ENCODE data around the gene EMC1. TPM values are rescaled to one million over a fixed set of nuclear protein-coding genes. Genes with fewer than 3 reads are reported as not detected.
A peak's percentile ranks its signal among the peaks of the same experiment; 100 is the strongest.
"Not testable (repeated sequence)": the region's sequence is repeated elsewhere in the genome, so short reads cannot be mapped to it uniquely, and the experiment has no call there.

EMC1 gene
- total RNA-seq, 2 donors from 2014 or later: 31.8 to 32.0 TPM

GRCh38 chr1:19222979-19223824 lies 28.1 kb downstream of the EMC1 start:
- no peak for DNase-seq (ENCODE audit: low spot score)
- intact Hi-C loops (cut with DNase I): no loop called here

- intact Hi-C loops (cut with DNase I): no loop called here
- DNase-seq (ENCODE audit: low spot score): no peak
Measured at GRCh38 chr1:19222573-19222972, 28.8 kb downstream of the EMC1 start.

- intact Hi-C loops (cut with DNase I): no loop called here
- no peak for DNase-seq (ENCODE audit: low spot score)
Measured at GRCh38 chr1:19220991-19221390, 30.3 kb downstream of the EMC1 start.

GRCh38 chr1:19220080-19220846 lies 31.1 kb downstream of the EMC1 start:
- intact Hi-C loops (cut with DNase I): no loop called here
- no peak for DNase-seq (ENCODE audit: low spot score)

GRCh38 chr1:19219451-19219850 lies 31.9 kb downstream of the EMC1 start:
- intact Hi-C loops (cut with DNase I): no loop called here
- no peak for DNase-seq (ENCODE audit: low spot score)

GRCh38 chr1:19216585-19216984 lies 34.7 kb downstream of the EMC1 start:
- intact Hi-C loops (cut with DNase I): not testable (repeated sequence)

GRCh38 chr1:19213580-19213979 lies 37.7 kb downstream of the EMC1 start:
- no peak for DNase-seq (ENCODE audit: low spot score)
- intact Hi-C loops (cut with DNase I): loop anchor here in 1 of 2 donors (5.0 kb wide), 1 partner anchor 1504 kb away; the partner anchor contains the start of gene KIF17

More at GRCh38 chr1:19216585-19216984, 34.7 kb downstream of the EMC1 start:
- DNase-seq (ENCODE audit: low spot score): not testable (repeated sequence)

- DNase-seq (ENCODE audit: low spot score): no peak
- intact Hi-C loops (cut with DNase I): loop anchor here in 1 of 2 donors (5.0 kb wide), 1 partner anchor 1505 kb away; the partner anchor contains the start of gene KIF17
Measured at GRCh38 chr1:19212167-19212566, 39.2 kb downstream of the EMC1 start.

- intact Hi-C loops (cut with DNase I): loop anchor here in 1 of 2 donors (5.0 kb wide), 1 partner anchor 1506 kb away; the partner anchor contains the start of gene KIF17
- DNase-seq (ENCODE audit: low spot score): no peak
Measured at GRCh38 chr1:19210772-19211549, 40.4 kb downstream of the EMC1 start.

- DNase-seq (ENCODE audit: low spot score): peak; percentile 98
- intact Hi-C loops (cut with DNase I): loop anchor here in 1 of 2 donors (5.0 kb wide), 1 partner anchor 1507 kb away; the partner anchor contains the start of gene KIF17
Measured at GRCh38 chr1:19209990-19210771, 41.1 kb downstream of the EMC1 start, which contains the start of gene UBR4. Gene UBR4, minus strand, starts transcription at chr1:19210266. Its CDS starts 18 bp downstream, at chr1:19210248.

- peak; percentile 83 for DNase-seq (ENCODE audit: low spot score)
- intact Hi-C loops (cut with DNase I): no loop called here
Measured at GRCh38 chr1:19209439-19209989, 41.8 kb downstream of the EMC1 start.

- intact Hi-C loops (cut with DNase I): no loop called here
- no peak for DNase-seq (ENCODE audit: low spot score)
Measured at GRCh38 chr1:19208710-19209438, 42.5 kb downstream of the EMC1 start.

- DNase-seq (ENCODE audit: low spot score): no peak
- intact Hi-C loops (cut with DNase I): no loop called here
Measured at GRCh38 chr1:19206947-19207346, 44.4 kb downstream of the EMC1 start.

- intact Hi-C loops (cut with DNase I): no loop called here
- no peak for DNase-seq (ENCODE audit: low spot score)
Measured at GRCh38 chr1:19205845-19206244, 45.5 kb downstream of the EMC1 start.

- intact Hi-C loops (cut with DNase I): no loop called here
- no peak for DNase-seq (ENCODE audit: low spot score)
Measured at GRCh38 chr1:19205403-19205802, 45.9 kb downstream of the EMC1 start.

- DNase-seq (ENCODE audit: low spot score): no peak
- intact Hi-C loops (cut with DNase I): no loop called here
Measured at GRCh38 chr1:19204446-19205266, 46.7 kb downstream of the EMC1 start.

- no peak for DNase-seq (ENCODE audit: low spot score)
- intact Hi-C loops (cut with DNase I): no loop called here
Measured at GRCh38 chr1:19203440-19203839, 47.9 kb downstream of the EMC1 start.

All from posterior vena cava (tissue), 2 donors.